CD4-positive, alpha-beta T cell treated with Interleukin-17A for 4 hours (primary cell): ENCODE results near the gene PIGA.
"Not testable (repeated sequence)": the region's sequence is repeated elsewhere in the genome, so short reads cannot be mapped to it uniquely, and the experiment has no call there.

ENCODE experiments used
- DNase-seq: peaks from one replicate; pipeline ENCODE4 v3.0.0-alpha.2; 2020; ENCODE audit warnings: mixed read lengths

PIGA gene

GRCh38 chrX:15319075-15319474 is 16.2 kb downstream of the PIGA start:
- no peak for DNase-seq

GRCh38 chrX:15315509-15315908 is 19.8 kb downstream of the PIGA start, which contains the start of gene ASB11:
Gene ASB11, minus strand, starts transcription at chrX:15315640. Its CDS starts 35 bp downstream, at chrX:15315605.
- DNase-seq: no peak

GRCh38 chrX:15314472-15314871 is 20.9 kb downstream of the PIGA start:
- DNase-seq: no peak

GRCh38 chrX:15311119-15311518 is 24.2 kb downstream of the PIGA start:
- DNase-seq: no peak

GRCh38 chrX:15310117-15310516 is 25.2 kb downstream of the PIGA start:
- DNase-seq: no peak

GRCh38 chrX:15305899-15306298 is 29.4 kb downstream of the PIGA start:
- DNase-seq: not testable (repeated sequence)

- DNase-seq: no peak
These were observed 33.4 kb downstream of the PIGA start for GRCh38 chrX:15301924-15302323.

GRCh38 chrX:15299941-15300851 is 35.1 kb downstream of the PIGA start:
- no peak for DNase-seq

- no peak for DNase-seq
These were observed 36.5 kb downstream of the PIGA start for GRCh38 chrX:15298780-15299179.

- DNase-seq: no peak
These were observed 37.1 kb downstream of the PIGA start for GRCh38 chrX:15298201-15298600.

GRCh38 chrX:15293451-15293850 is 41.9 kb downstream of the PIGA start:
- no peak for DNase-seq

GRCh38 chrX:15292861-15293260 is 42.5 kb downstream of the PIGA start:
- no peak for DNase-seq

GRCh38 chrX:15277604-15278003 is 57.7 kb downstream of the PIGA start:
- DNase-seq: no peak

GRCh38 chrX:15274946-15275345 is 60.4 kb downstream of the PIGA start:
- DNase-seq: no peak

- not testable (repeated sequence) for DNase-seq
These were observed 62.0 kb downstream of the PIGA start for GRCh38 chrX:15273275-15273674.

- no peak for DNase-seq
These were observed 63.6 kb downstream of the PIGA start for GRCh38 chrX:15271757-15272156.

GRCh38 chrX:15269618-15270521 is 65.5 kb downstream of the PIGA start, which contains the start of gene ASB9:
Gene ASB9, minus strand, starts transcription at chrX:15270083. Its CDS starts 209 bp downstream, at chrX:15269874.
- peak; percentile 31 for DNase-seq
